ENCODE results near the gene EPHA6.
A peak's percentile ranks its signal among the peaks of the same experiment; 100 is the strongest.

EPHA6 gene

GRCh38 chr3:97037294-97037943 is 223.0 kb downstream of the EPHA6 start:
- DNase-seq = no peak

- no peak for DNase-seq
Observed at GRCh38 chr3:97043411-97043810, 229.0 kb downstream of the EPHA6 start.

- no peak for DNase-seq
Observed at GRCh38 chr3:97057365-97057764, 243.0 kb downstream of the EPHA6 start.

GRCh38 chr3:97059168-97059567 is 244.8 kb downstream of the EPHA6 start:
- DNase-seq = no peak

- no peak for DNase-seq
Observed at GRCh38 chr3:97066531-97066930, 252.1 kb downstream of the EPHA6 start.

- no peak for DNase-seq
Observed at GRCh38 chr3:97070302-97070701, 255.9 kb downstream of the EPHA6 start.

- DNase-seq = no peak
Observed at GRCh38 chr3:97074546-97074945, 260.2 kb downstream of the EPHA6 start.

- DNase-seq = no peak
Observed at GRCh38 chr3:97076673-97077072, 262.3 kb downstream of the EPHA6 start.

GRCh38 chr3:97089621-97090020 is 275.2 kb downstream of the EPHA6 start:
- DNase-seq = no peak

- DNase-seq = no peak
Observed at GRCh38 chr3:97102641-97103040, 288.2 kb downstream of the EPHA6 start.

- DNase-seq = no peak
Observed at GRCh38 chr3:97105989-97106651, 291.7 kb downstream of the EPHA6 start.

GRCh38 chr3:97106652-97106989 is 292.2 kb downstream of the EPHA6 start:
- DNase-seq = no peak

GRCh38 chr3:97108136-97108535 is 293.7 kb downstream of the EPHA6 start:
- no peak for DNase-seq

GRCh38 chr3:97111244-97111643 is 296.9 kb downstream of the EPHA6 start:
- no peak for DNase-seq

GRCh38 chr3:97121386-97121785 is 307.0 kb downstream of the EPHA6 start:
- no peak for DNase-seq

- DNase-seq = no peak
Observed at GRCh38 chr3:97125902-97126499, 311.6 kb downstream of the EPHA6 start.

- DNase-seq = no peak
Observed at GRCh38 chr3:97131476-97131875, 317.1 kb downstream of the EPHA6 start.

GRCh38 chr3:97138914-97139541 is 324.6 kb downstream of the EPHA6 start:
- no peak for DNase-seq

- no peak for DNase-seq
Observed at GRCh38 chr3:97148931-97149330, 334.5 kb downstream of the EPHA6 start.

GRCh38 chr3:97161169-97161568 is 346.8 kb downstream of the EPHA6 start:
- DNase-seq = no peak

GRCh38 chr3:97177242-97177641 is 362.8 kb downstream of the EPHA6 start:
- DNase-seq = no peak

GRCh38 chr3:97181704-97182103 is 367.3 kb downstream of the EPHA6 start:
- no peak for DNase-seq

- DNase-seq = peak; percentile 61
Observed at GRCh38 chr3:97187771-97188170, 373.4 kb downstream of the EPHA6 start.

- DNase-seq = no peak
Observed at GRCh38 chr3:97189835-97190234, 375.4 kb downstream of the EPHA6 start.

Data from COR-L47 (cell line).